ENCODE measurements around the gene YAE1. TPM values are rescaled to one million over a fixed set of nuclear protein-coding genes. Genes with fewer than 3 reads are reported as not detected.

Gene YAE1
- total RNA-seq, 1 experiment from 2014 or later: 21.9 TPM

GRCh38 chr7:39560408-39560807 is 5.8 kb upstream of the YAE1 start:
- no peaks in the 10 kb centered on the region for H3K36me3 Mint-ChIP-seq
- H3K27me3 Mint-ChIP-seq (ENCODE audit: low read depth): no peaks in the 10 kb centered on the region; the same call in 1 of the 2 replicates
- TF ChIP-seq ZNF423 (CRISPR knock-in tag; IDR thresholded peaks at IDR 0.05) (no peak), ZNF532 (CRISPR knock-in tag; IDR thresholded peaks at IDR 0.05; ENCODE audit: borderline replicate concordance) (no peak), ESRRA (CRISPR knock-in tag; IDR thresholded peaks at IDR 0.05; ENCODE audit: borderline replicate concordance) (no peak), GRHL2 (CRISPR knock-in tag; IDR thresholded peaks at IDR 0.05; ENCODE audit: insufficient replicate concordance, severe bottlenecking) (no peak), ZNF281 (CRISPR knock-in tag; IDR thresholded peaks at IDR 0.05) (no peak), ZBTB43 (CRISPR knock-in tag; IDR thresholded peaks at IDR 0.05) (no peak), NFATC4 (CRISPR knock-in tag; IDR thresholded peaks at IDR 0.05) (no peak), HMGXB4 (CRISPR knock-in tag; IDR thresholded peaks at IDR 0.05) (no peak), TP53 (CRISPR knock-in tag; IDR thresholded peaks at IDR 0.05) (no peak), PRRX2 (CRISPR knock-in tag; IDR thresholded peaks at IDR 0.05) (no peak), PRDM15 (CRISPR knock-in tag; IDR thresholded peaks at IDR 0.05) (no peak), ZNF219 (CRISPR knock-in tag; IDR thresholded peaks at IDR 0.05; ENCODE audit: borderline replicate concordance) (no peak)
- H3K27ac Mint-ChIP-seq: no peak overlapping the region
- ChIA-PET CTCF (no interaction called here), POLR2A (no interaction called here)
- ATAC-seq (no peak), DNase-seq (ENCODE audit: low spot score) (no peak)
- no peak overlapping the region for H3K4me3 Mint-ChIP-seq
- peaks cover 3% of the 10 kb centered on the region; the same call in 1 of the 2 replicates for H3K9me3 Mint-ChIP-seq
- peaks cover 12% of the 10 kb centered on the region for H3K4me1 Mint-ChIP-seq

Measured in WTC11 (cell line).